ENCODE data around the gene CPEB3. TPM values are rescaled to one million over a fixed set of nuclear protein-coding genes. Genes with fewer than 3 reads are reported as not detected.

Gene CPEB3
- total RNA-seq, 5 donors from 2014 or later (not counting 1 experiment from before 2014, with no cell fraction given): 2.7 to 4.1 (median 3.1) TPM

DNA sequence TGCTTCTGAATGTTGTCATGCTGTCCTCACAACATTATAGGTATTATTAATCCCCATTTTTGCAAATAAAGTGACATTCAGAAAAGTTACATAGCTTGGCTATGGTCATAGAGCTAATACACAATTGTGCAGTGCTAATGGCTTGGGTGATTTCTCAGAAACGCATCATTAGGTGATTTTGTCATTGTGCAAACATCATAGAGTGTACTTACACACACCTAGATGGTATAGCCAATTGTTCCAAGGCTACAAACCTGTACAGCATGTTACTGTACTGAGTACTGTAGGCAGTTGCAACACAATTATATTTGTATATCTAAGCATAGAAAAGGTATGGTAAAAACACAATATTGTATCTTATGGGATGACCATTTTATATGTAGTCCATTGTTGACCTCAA is 276.3 kb downstream of the CPEB3 start:
- H3K36me3 ChIP-seq (ENCODE audit: control insufficient read depth in 2 of 2, extremely low read depth in 1 of 2, insufficient read depth in 1 of 2, low read length in 1 of 2): peaks cover 0 to 66% of the 10 kb centered on the region in 2 donors
- H3K4me1 ChIP-seq (ENCODE audit: control insufficient read depth in 1 of 2, extremely low read depth in 1 of 2, insufficient read depth in 2 of 2, low read length in 2 of 2): no peaks in the 10 kb centered on the region
- ChIA-PET CTCF (no interaction called here), POLR2A (no interaction called here)
- Mint-ChIP-seq H3K4me3 (no peak overlapping the region), H3K36me3 (peaks cover 72% of the 10 kb centered on the region), H3K9me3 (no peaks in the 10 kb centered on the region), H3K27ac (no peak overlapping the region), H3K4me1 (peaks cover 0 to 3% (median 0%) of the 10 kb centered on the region in 3 donors), H3K27me3 (no peaks in the 10 kb centered on the region)
- no peaks in the 10 kb centered on the region for H3K27me3 ChIP-seq (replicated peaks in 1 of 2; ENCODE audit: control insufficient read depth in 2 of 2, extremely low read depth in 1 of 2, insufficient read depth in 2 of 2, low read length in 1 of 2)
- H3K9me3 ChIP-seq: no peaks in the 10 kb centered on the region
- DNase-seq: no peak
- no peak overlapping the region for H3K4me3 ChIP-seq (ENCODE audit: control insufficient read depth in 1 of 2, extremely low read depth in 1 of 2, low read length in 1 of 2)
- no peak for ATAC-seq (replicated peaks in 1 of 4)
- no CpG with 5 or more reads among the region's 1 CpG for WGBS (ENCODE audit: insufficient coverage)
- no peak overlapping the region for H3K27ac ChIP-seq (ENCODE audit: low read length)

DNA sequence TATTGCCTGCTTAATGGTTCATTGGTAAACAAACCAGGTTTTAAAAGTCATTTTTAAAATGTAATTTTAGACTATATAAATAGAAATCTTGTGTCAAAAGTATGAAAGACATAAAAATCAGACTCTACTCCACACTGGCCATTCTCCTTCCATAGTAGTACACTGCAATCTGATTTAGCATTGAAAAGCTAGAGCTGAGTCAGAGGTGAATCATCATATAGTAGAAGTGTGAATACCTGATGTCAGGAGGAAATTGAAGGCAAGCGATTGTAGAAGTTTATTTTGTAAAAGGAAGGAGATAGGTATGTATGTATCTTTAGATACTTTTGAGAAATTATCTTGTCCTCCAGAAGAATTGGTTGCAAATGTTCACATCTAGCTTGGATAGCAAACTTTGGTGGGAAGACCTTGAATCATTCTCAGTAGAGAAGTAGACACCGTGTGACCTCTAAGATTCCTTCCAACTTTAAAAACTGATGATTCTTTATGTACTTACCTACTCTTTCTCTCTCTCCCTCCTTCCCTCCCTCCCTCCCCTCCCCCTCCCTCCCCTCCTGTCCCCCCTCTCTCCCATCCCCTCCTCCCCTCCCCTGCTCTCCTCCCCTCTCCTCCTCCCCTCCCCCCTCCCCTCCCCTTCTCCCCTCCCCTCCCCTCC is 279.2 kb downstream of the CPEB3 start:
- DNase-seq (no peak), ATAC-seq (replicated peaks in 1 of 4) (no peak)
- Histone ChIP-seq H3K9me3 (no peaks in the 10 kb centered on the region), H3K27me3 (replicated peaks in 1 of 2; ENCODE audit: control insufficient read depth in 2 of 2, extremely low read depth in 1 of 2, insufficient read depth in 2 of 2, low read length in 1 of 2) (no peaks in the 10 kb centered on the region), H3K27ac (ENCODE audit: low read length) (no peak overlapping the region), H3K36me3 (ENCODE audit: control insufficient read depth in 2 of 2, extremely low read depth in 1 of 2, insufficient read depth in 1 of 2, low read length in 1 of 2) (peaks cover 0 to 49% of the 10 kb centered on the region in 2 donors), H3K4me1 (ENCODE audit: control insufficient read depth in 1 of 2, extremely low read depth in 1 of 2, insufficient read depth in 2 of 2, low read length in 2 of 2) (peaks cover 0 to 3% of the 10 kb centered on the region in 2 experiments), H3K4me3 (ENCODE audit: control insufficient read depth in 1 of 2, extremely low read depth in 1 of 2, low read length in 1 of 2) (no peak overlapping the region)
- ChIA-PET POLR2A (no interaction called here), CTCF (no interaction called here)
- Mint-ChIP-seq H3K4me1 (peaks cover 0 to 16% (median 5%) of the 10 kb centered on the region in 3 donors), H3K27me3 (no peaks in the 10 kb centered on the region), H3K27ac (no peak overlapping the region), H3K4me3 (no peak overlapping the region), H3K9me3 (no peaks in the 10 kb centered on the region), H3K36me3 (peaks cover 58% of the 10 kb centered on the region)
- 57% methylated on average over 1 of the region's 2 CpGs for WGBS (ENCODE audit: insufficient coverage)

DNA sequence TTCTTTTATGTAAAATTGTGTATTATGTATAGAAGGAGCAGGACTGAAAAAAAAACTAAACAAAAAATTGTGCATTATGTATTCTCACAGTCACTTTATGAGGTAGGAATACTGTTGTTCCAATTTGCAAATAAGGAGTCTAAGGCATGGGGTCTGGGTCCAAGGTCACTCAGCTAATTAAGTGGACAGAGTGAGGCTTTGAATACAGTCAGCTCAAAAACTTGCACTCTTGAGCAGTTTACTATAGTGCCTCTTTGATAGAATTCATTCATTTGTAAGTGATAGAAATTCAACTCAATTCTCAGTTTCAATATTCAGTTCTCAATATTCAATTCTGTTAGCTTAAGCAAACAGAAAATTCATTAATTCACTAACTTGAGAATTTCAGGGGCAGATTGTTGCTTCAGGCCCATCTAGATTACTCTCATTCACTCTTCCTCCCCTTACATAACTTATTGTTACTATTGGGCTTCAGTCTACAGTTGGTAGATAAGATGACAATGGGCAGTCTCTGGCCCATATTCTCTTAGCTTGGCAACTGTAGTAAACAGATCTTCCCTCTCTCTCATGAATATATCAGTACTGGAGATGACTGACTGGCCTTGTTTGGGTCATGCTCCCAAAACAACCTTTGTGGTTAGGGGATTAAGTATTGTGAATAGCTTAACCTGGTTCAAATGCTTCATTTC is 280.7 kb downstream of the CPEB3 start:
- Mint-ChIP-seq H3K9me3 (no peaks in the 10 kb centered on the region), H3K4me1 (peaks cover 0 to 16% (median 5%) of the 10 kb centered on the region in 3 donors), H3K4me3 (no peak overlapping the region), H3K27ac (no peak overlapping the region), H3K36me3 (peaks cover 56% of the 10 kb centered on the region), H3K27me3 (no peaks in the 10 kb centered on the region)
- Histone ChIP-seq H3K36me3 (ENCODE audit: control insufficient read depth in 2 of 2, extremely low read depth in 1 of 2, insufficient read depth in 1 of 2, low read length in 1 of 2) (peaks cover 0 to 47% of the 10 kb centered on the region in 2 donors), H3K9me3 (no peaks in the 10 kb centered on the region), H3K27ac (ENCODE audit: low read length) (no peak overlapping the region), H3K27me3 (replicated peaks in 1 of 2; ENCODE audit: control insufficient read depth in 2 of 2, extremely low read depth in 1 of 2, insufficient read depth in 2 of 2, low read length in 1 of 2) (no peaks in the 10 kb centered on the region), H3K4me1 (ENCODE audit: control insufficient read depth in 1 of 2, extremely low read depth in 1 of 2, insufficient read depth in 2 of 2, low read length in 2 of 2) (peaks cover 0 to 3% of the 10 kb centered on the region in 2 experiments), H3K4me3 (ENCODE audit: control insufficient read depth in 1 of 2, extremely low read depth in 1 of 2, low read length in 1 of 2) (no peak overlapping the region)
- ChIA-PET CTCF (interaction anchor here in 1 of 2 donors (0.5 to 1.3 kb wide), 3 partner anchors 16 to 85 kb away, joined by 3 to 4 read pairs (median 4); no protein-coding TSS in a partner anchor), POLR2A (interaction anchor here in 1 of 2 donors (0.7 kb wide), 1 partner anchor 232 kb away, joined by 4 read pairs; no protein-coding TSS in a partner anchor)
- DNase-seq (no peak), ATAC-seq (replicated peaks in 1 of 4) (no peak)

DNA sequence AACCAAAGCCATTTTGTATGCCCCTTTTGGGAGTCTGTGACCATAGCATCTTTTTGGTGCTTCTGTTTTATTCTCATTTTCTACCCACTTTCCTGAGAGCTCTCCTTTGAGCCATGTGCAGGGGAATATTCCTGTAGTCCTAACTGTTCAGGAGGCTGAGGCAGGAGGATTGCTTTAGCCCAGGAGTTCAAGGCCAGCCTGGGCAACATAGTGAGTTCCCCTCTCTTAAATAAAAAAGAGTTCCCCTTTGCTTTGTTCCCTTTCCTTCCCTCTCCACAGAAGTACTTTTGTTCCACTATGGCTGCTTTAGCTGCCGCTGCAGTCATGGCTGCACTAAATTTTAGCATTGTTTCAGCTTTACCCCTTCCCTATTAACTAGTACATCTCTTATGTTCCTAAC is 281.4 kb downstream of the CPEB3 start:
- H3K27ac Mint-ChIP-seq: no peak overlapping the region
- no peaks in the 10 kb centered on the region for H3K9me3 ChIP-seq
- ATAC-seq (replicated peaks in 1 of 4) (no peak), DNase-seq (no peak)
- ChIA-PET POLR2A (interaction anchor here in 1 of 2 donors (0.7 kb wide), 1 partner anchor 233 kb away, joined by 4 read pairs; no protein-coding TSS in a partner anchor), CTCF (interaction anchor here in 1 of 2 donors (0.6 to 1.3 kb wide), 3 partner anchors 15 to 311 kb away, joined by 3 to 4 read pairs (median 3); no protein-coding TSS in a partner anchor)
- H3K27me3 Mint-ChIP-seq: no peaks in the 10 kb centered on the region
- H3K9me3 Mint-ChIP-seq: no peaks in the 10 kb centered on the region
- no peaks in the 10 kb centered on the region for H3K27me3 ChIP-seq (replicated peaks in 1 of 2; ENCODE audit: control insufficient read depth in 2 of 2, extremely low read depth in 1 of 2, insufficient read depth in 2 of 2, low read length in 1 of 2)
- peaks cover 2 to 42% of the 10 kb centered on the region in 2 donors for H3K36me3 ChIP-seq (ENCODE audit: control insufficient read depth in 2 of 2, extremely low read depth in 1 of 2, insufficient read depth in 1 of 2, low read length in 1 of 2)
- no peak overlapping the region for H3K4me3 ChIP-seq (ENCODE audit: control insufficient read depth in 1 of 2, extremely low read depth in 1 of 2, low read length in 1 of 2)
- no peak overlapping the region for H3K4me3 Mint-ChIP-seq
- H3K4me1 Mint-ChIP-seq: peaks cover 0 to 18% (median 5%) of the 10 kb centered on the region in 3 donors
- no CpG with 5 or more reads among the region's 1 CpG for WGBS (ENCODE audit: insufficient coverage)
- no peak overlapping the region for H3K27ac ChIP-seq (ENCODE audit: low read length)
- peaks cover 58% of the 10 kb centered on the region for H3K36me3 Mint-ChIP-seq
- peaks cover 0 to 3% of the 10 kb centered on the region in 2 experiments for H3K4me1 ChIP-seq (ENCODE audit: control insufficient read depth in 1 of 2, extremely low read depth in 1 of 2, insufficient read depth in 2 of 2, low read length in 2 of 2)

DNA sequence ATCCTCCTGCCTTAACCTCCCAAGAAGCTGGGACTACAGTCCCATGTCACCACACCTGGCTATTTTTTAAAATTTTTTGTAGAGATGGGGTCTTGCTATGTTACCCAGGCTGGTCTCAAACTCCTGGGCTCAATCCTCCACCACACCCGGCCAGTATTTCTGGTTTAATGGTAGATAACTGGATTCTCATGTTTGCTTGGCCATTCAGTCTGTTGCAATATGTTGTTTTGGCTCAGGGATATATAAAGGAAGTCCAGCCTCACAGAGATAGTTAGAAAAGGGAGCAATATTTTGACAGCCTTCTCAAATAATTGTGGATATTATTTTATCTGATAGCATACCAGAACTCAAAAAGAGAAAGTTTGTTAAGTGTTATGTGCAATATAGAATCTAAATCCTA is 284.9 kb downstream of the CPEB3 start:
- Mint-ChIP-seq H3K4me3 (no peak overlapping the region), H3K9me3 (peaks cover 0 to 1% (median 0%) of the 10 kb centered on the region in 3 donors), H3K27me3 (no peaks in the 10 kb centered on the region), H3K4me1 (peaks cover 0 to 15% (median 5%) of the 10 kb centered on the region in 3 donors), H3K36me3 (peaks cover 61% of the 10 kb centered on the region), H3K27ac (no peak overlapping the region)
- no peak for DNase-seq
- ChIA-PET CTCF (interaction anchor here in 1 of 2 donors (0.6 kb wide), 1 partner anchor 210 kb away, joined by 3 read pairs; no protein-coding TSS in a partner anchor), POLR2A (no interaction called here)
- Histone ChIP-seq H3K4me1 (ENCODE audit: control insufficient read depth in 1 of 2, extremely low read depth in 1 of 2, insufficient read depth in 2 of 2, low read length in 2 of 2) (peaks cover 0 to 3% of the 10 kb centered on the region in 2 experiments), H3K9me3 (no peaks in the 10 kb centered on the region), H3K27me3 (replicated peaks in 1 of 2; ENCODE audit: control insufficient read depth in 2 of 2, extremely low read depth in 1 of 2, insufficient read depth in 2 of 2, low read length in 1 of 2) (no peaks in the 10 kb centered on the region), H3K4me3 (ENCODE audit: control insufficient read depth in 1 of 2, extremely low read depth in 1 of 2, low read length in 1 of 2) (no peak overlapping the region), H3K36me3 (ENCODE audit: control insufficient read depth in 2 of 2, extremely low read depth in 1 of 2, insufficient read depth in 1 of 2, low read length in 1 of 2) (peaks cover 2 to 24% of the 10 kb centered on the region in 2 donors), H3K27ac (ENCODE audit: low read length) (no peak overlapping the region)
- WGBS (ENCODE audit: insufficient coverage): no CpG with 5 or more reads among the region's 1 CpG
- no peak for ATAC-seq (replicated peaks in 1 of 4)

DNA sequence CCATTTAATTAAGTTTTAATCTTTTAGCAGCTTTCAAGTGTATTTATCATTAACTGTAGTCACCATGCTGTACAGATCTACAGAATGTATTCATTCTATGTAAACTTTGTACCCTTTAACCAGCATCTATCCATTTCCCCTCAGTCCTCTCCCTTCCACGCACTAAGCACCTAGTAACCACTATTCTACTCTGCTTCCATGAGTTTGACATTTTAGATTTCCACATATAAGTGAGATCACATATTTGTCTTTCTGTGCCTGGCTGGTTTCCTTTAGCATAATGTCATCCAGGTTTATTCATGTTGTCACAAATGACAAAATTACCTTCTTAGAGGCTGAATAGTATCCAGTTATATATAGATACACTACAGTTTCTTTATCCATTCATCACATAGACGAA is 287.6 kb downstream of the CPEB3 start:
- no peak overlapping the region for H3K27ac Mint-ChIP-seq
- Histone ChIP-seq H3K4me3 (ENCODE audit: control insufficient read depth in 1 of 2, extremely low read depth in 1 of 2, low read length in 1 of 2) (no peak overlapping the region), H3K9me3 (no peaks in the 10 kb centered on the region), H3K4me1 (ENCODE audit: control insufficient read depth in 1 of 2, extremely low read depth in 1 of 2, insufficient read depth in 2 of 2, low read length in 2 of 2) (peaks cover 0 to 2% of the 10 kb centered on the region in 2 experiments), H3K27me3 (replicated peaks in 1 of 2; ENCODE audit: control insufficient read depth in 2 of 2, extremely low read depth in 1 of 2, insufficient read depth in 2 of 2, low read length in 1 of 2) (no peaks in the 10 kb centered on the region), H3K27ac (ENCODE audit: low read length) (no peak overlapping the region), H3K36me3 (ENCODE audit: control insufficient read depth in 2 of 2, extremely low read depth in 1 of 2, insufficient read depth in 1 of 2, low read length in 1 of 2) (peaks cover 2 to 19% of the 10 kb centered on the region in 2 donors)
- no peak overlapping the region for H3K4me3 Mint-ChIP-seq
- WGBS (ENCODE audit: insufficient coverage): no CpG with 5 or more reads among the region's 2 CpGs
- peaks cover 0 to 5% (median 0%) of the 10 kb centered on the region in 3 donors for H3K4me1 Mint-ChIP-seq
- ChIA-PET POLR2A (no interaction called here), CTCF (interaction anchor here in 1 of 2 donors (0.5 kb wide), 1 partner anchor 431 kb away, joined by 7 read pairs; no protein-coding TSS in a partner anchor)
- DNase-seq: no peak
- peaks cover 0 to 4% (median 3%) of the 10 kb centered on the region in 3 donors for H3K9me3 Mint-ChIP-seq
- no peaks in the 10 kb centered on the region for H3K27me3 Mint-ChIP-seq
- no peak for ATAC-seq (replicated peaks in 1 of 4)
- H3K36me3 Mint-ChIP-seq: peaks cover 64% of the 10 kb centered on the region
